ENCODE measurements around the gene ZBTB20.

The ZBTB20 gene

DNA sequence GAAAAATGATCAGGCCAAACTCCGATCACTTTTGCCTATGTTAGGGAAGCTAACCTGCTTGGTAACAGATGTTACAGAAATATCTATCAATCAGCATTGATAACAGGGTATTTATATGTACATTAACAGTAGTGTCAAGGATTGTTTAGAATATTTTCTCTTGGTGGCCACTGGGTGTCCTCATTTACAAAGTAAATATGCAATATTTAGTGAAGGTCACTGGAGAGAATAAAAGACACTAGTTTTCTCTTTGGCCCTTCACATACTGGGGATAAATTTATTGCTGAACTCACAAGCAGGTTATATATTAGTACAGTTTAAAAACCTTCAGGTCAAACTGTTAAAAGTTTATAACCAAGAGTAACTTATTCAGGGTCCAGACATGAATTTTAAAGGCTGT is 784.3 kb downstream of the ZBTB20 start:
- TF ChIP-seq, protein P1, sequence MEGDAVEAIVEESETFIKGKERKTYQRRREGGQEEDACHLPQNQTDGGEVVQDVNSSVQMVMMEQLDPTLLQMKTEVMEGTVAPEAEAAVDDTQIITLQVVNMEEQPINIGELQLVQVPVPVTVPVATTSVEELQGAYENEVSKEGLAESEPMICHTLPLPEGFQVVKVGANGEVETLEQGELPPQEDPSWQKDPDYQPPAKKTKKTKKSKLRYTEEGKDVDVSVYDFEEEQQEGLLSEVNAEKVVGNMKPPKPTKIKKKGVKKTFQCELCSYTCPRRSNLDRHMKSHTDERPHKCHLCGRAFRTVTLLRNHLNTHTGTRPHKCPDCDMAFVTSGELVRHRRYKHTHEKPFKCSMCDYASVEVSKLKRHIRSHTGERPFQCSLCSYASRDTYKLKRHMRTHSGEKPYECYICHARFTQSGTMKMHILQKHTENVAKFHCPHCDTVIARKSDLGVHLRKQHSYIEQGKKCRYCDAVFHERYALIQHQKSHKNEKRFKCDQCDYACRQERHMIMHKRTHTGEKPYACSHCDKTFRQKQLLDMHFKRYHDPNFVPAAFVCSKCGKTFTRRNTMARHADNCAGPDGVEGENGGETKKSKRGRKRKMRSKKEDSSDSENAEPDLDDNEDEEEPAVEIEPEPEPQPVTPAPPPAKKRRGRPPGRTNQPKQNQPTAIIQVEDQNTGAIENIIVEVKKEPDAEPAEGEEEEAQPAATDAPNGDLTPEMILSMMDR (conservative IDR thresholded peaks at IDR 0.05; ENCODE audit: low read depth, low read length), result peak; percentile 26
- H3K4me3 ChIP-seq (ENCODE audit: low read length), result no peak overlapping the region
- DNase-seq (ENCODE audit: low read depth), result no peak

DNA sequence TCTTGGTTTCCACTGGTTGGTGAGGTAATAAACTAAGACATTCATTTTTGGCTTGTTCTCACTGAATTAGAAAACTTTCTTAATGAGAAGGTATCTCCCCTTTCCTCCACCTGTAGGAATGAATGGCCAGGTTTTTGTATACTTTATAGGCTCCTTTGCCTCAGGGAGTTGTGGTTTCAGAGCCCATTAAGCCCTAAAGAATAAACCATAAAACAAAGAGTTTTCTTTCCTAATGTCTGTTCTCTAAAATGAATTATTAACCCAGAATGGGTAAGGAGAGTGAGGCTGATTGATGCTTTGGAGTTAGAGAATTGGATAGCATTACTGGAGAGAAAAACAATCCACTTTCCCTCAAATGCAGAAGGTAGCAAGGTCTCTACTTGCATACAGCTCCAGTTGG is 785.7 kb downstream of the ZBTB20 start:
- H3K4me3 ChIP-seq (ENCODE audit: low read length), result no peak overlapping the region
- TF ChIP-seq, protein P1 (conservative IDR thresholded peaks at IDR 0.05; ENCODE audit: low read depth, low read length), result no peak
- DNase-seq (ENCODE audit: low read depth), result no peak

DNA sequence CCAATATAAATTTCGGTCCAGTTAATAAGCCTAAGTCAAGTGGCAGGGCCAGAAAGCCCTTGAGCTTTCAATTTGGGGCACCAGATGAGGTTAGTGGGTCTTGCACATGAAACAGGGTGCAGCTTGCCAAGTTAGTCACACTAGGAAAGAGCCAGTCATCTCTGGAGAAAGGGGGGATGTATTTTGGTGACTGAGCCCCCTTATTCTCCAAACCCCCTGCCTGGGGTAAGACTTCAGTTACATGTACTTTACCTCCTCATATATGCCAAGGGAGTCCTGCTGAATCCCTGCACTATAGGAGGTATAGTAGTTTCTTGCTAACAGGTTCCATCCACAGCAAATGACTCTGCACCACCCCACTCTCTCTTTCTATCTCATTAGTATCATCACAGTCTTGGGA is 790.6 kb downstream of the ZBTB20 start:
- H3K4me3 ChIP-seq (ENCODE audit: low read length), result no peak overlapping the region
- DNase-seq (ENCODE audit: low read depth), result no peak
- TF ChIP-seq, protein P1 (conservative IDR thresholded peaks at IDR 0.05; ENCODE audit: low read depth, low read length), result no peak

DNA sequence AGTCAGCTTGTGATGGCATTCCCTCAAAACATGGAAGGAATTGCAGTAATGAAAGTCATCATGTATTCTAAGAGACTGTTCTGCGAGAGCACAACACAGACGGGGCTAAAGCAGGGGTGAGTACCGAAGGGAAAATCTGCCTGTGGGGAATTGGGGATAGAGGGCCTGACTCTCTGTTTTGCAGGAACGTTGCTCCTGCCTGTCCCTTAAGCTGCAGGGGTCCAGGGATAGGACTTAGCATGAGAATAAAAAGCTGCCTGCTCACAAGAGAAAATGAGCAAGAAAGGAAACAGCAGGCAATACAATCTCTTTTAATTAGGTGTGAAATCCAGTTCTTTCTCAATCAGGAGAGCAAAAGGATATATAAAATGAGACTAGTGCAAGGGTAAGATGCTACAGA is 791.0 kb downstream of the ZBTB20 start:
- H3K4me3 ChIP-seq (ENCODE audit: low read length), result no peak overlapping the region
- TF ChIP-seq, protein P1 (conservative IDR thresholded peaks at IDR 0.05; ENCODE audit: low read depth, low read length), result no peak
- DNase-seq (ENCODE audit: low read depth), result no peak

DNA sequence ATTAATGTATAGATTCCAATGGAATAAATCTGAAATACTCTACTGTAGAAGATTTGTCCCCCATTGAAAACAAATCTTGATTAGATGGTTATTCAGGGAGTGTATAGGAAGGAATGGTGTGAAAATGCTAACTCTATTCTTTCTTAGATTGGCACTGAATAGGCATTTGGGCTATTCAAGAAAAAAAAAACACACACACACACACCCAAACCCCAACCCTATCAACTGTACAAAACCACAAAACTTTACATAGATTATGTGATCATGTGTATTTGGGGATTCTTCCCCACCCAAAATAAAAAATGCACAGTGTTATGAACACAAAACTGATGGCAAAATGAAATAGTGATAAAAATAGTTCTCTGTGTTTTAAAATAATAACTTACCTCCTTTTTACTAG is 791.4 kb downstream of the ZBTB20 start:
- no peak for DNase-seq (ENCODE audit: low read depth)
- TF ChIP-seq, protein P1 (conservative IDR thresholded peaks at IDR 0.05; ENCODE audit: low read depth, low read length), result no peak
- no peak overlapping the region for H3K4me3 ChIP-seq (ENCODE audit: low read length)

DNA sequence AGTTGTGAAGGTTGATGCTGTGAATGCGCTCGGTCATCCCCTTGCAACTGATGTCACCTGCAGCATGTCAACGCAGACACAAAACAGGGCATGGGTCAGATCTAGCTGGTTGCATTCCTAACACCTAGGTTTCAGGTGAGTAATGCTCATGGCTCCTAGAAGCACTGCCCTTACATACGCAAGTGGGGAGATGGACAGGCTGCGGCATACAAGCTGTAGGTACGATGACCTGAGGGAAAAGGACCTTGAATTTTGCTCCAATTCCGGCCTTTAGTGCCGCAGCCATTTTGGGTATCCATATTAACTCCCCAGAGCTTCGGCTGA is 795.3 kb downstream of the ZBTB20 start:
- no peak overlapping the region for H3K4me3 ChIP-seq (ENCODE audit: low read length)
- no peak for DNase-seq (ENCODE audit: low read depth)
- TF ChIP-seq, protein P1 (conservative IDR thresholded peaks at IDR 0.05; ENCODE audit: low read depth, low read length), result no peak

DNA sequence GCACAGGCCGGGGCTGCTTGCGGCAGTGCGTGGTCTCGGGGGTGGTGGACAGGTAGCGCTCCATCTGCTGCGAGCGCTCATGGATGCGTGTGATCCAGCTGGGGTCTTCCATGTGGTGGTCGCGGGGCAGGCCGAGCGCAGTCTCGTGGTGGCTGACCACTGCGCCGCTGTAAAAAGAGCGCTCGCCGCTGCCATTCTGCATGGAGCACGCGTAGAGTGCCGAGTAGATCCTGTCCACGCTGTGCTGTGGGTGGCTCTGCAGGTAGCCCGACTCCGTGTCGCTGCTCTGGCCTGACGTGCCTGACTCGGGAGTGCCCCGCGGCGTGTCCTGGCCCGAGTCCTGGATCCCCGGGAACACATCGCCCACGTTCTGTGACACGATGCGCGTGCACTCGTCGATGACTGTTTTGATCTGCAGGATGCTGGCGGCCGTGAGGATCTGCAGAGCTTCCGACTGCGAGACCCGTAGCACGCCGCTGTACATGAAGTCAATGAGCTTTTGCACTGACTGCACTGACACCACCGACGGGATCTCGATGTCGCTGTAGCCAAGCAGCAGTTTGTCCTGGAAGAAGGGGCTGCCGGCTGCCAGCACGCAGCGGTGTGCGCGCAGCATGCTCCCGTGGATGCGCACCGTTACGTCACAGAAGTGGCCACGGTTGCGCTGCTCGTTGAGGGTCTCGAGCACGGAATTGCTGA is 795.8 kb downstream of the ZBTB20 start:
- no peak for DNase-seq (ENCODE audit: low read depth)
- TF ChIP-seq, protein P1 (conservative IDR thresholded peaks at IDR 0.05; ENCODE audit: low read depth, low read length), result no peak
- H3K4me3 ChIP-seq (ENCODE audit: low read length), result no peak overlapping the region
